Ascending aorta (tissue), 2 donors: Measurements from ENCODE around the gene RPGR. TPM values are rescaled to one million over a fixed set of nuclear protein-coding genes. Genes with fewer than 3 reads are reported as not detected.

Experiments used
- DNase-seq, 2 donors: peaks; one replicate each; pipeline ENCODE4 v3.0.0-alpha.2; 2019; ENCODE audit warnings: low spot score in 2 of 2
- H3K27ac ChIP-seq, 2 donors: fragments of 200-600 bp; sonication (generic); one replicate each; pipeline ENCODE4 v1.5.1; 2016 to 2017; ENCODE audit warnings: mild to moderate bottlenecking in 1 of 2
- H3K27me3 ChIP-seq: fragments of 200-600 bp; sonication (generic); one replicate; pipeline ENCODE4 v1.5.1; 2017
- H3K36me3 ChIP-seq, 2 donors: fragments of 200-600 bp; sonication (generic); one replicate each; pipeline ENCODE4 v1.5.1; 2016
- H3K4me1 ChIP-seq, 2 donors: fragments of 200-600 bp; sonication (generic); one replicate each; pipeline ENCODE4 v1.5.1; 2016 to 2017; ENCODE audit warnings: mild to moderate bottlenecking in 1 of 2
- H3K4me3 ChIP-seq, 2 donors: fragments of 200-600 bp; sonication (generic); one replicate each; pipeline ENCODE4 v1.5.1; 2016 to 2017; ENCODE audit warnings: mild to moderate bottlenecking in 1 of 2
- H3K9me3 ChIP-seq, 2 donors: fragments of 200-600 bp; sonication (generic); one replicate each; pipeline ENCODE4 v1.5.1; 2016
- intact Hi-C: fragments of 100-400 bp; cut with DNase I; formaldehyde crosslinking; loops from one replicate; pipeline ENCODE4 v1.15.1; 2023
- total RNA-seq: library from RNA; depleted of rRNA; stranded (reverse); fragments of >200 nt; gene quantifications from one replicate; pipeline ENCODE4 v1.1.0, GENCODE V29; 2016
- TF ChIP-seq, protein P1 (sequence below), 3 experiments: fragments of 200-600 bp in 2 of 3; fragments of 450-650 bp in 1 of 3; sonication (generic) in 2 of 3; IDR thresholded peaks; one replicate each; pipeline ENCODE4 v1.5.1; 2016 to 2019; ENCODE audit warnings: antibody characterized with exemption in 3 of 3, mild to moderate bottlenecking in 1 of 3, moderate library complexity in 1 of 3

RPGR gene
- total RNA-seq, 1 donor from 2014 or later = 12.0 TPM

DNA sequence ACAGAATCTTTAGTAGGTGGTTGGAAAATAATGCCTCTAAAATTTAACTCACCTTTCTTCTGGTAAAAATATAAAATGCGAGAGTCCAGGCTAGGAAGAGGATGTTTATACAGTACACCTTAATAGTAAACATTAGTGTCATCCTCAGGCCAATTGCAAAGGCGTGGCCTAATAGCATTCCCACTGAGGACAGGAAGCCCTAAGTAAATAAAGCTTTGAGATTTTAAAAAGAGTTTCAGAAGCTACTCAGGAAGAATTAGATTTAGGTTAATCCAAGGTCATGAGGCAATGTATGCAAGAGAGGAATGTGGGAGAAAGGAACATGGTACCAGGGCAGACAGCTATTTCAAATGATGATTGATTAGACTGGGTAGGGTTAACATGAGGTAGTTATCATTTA lies 49.5 kb downstream of the RPGR start:
- H3K4me3 ChIP-seq = no peak overlapping the region
- no peaks in the 10 kb centered on the region for H3K36me3 ChIP-seq
- H3K27ac ChIP-seq = no peak overlapping the region
- no peak for DNase-seq
- H3K4me1 ChIP-seq = no peaks in the 10 kb centered on the region
- H3K9me3 ChIP-seq = no peaks in the 10 kb centered on the region
- H3K27me3 ChIP-seq = no peaks in the 10 kb centered on the region
- intact Hi-C loops = no loop called here
- TF ChIP-seq, protein P1, sequence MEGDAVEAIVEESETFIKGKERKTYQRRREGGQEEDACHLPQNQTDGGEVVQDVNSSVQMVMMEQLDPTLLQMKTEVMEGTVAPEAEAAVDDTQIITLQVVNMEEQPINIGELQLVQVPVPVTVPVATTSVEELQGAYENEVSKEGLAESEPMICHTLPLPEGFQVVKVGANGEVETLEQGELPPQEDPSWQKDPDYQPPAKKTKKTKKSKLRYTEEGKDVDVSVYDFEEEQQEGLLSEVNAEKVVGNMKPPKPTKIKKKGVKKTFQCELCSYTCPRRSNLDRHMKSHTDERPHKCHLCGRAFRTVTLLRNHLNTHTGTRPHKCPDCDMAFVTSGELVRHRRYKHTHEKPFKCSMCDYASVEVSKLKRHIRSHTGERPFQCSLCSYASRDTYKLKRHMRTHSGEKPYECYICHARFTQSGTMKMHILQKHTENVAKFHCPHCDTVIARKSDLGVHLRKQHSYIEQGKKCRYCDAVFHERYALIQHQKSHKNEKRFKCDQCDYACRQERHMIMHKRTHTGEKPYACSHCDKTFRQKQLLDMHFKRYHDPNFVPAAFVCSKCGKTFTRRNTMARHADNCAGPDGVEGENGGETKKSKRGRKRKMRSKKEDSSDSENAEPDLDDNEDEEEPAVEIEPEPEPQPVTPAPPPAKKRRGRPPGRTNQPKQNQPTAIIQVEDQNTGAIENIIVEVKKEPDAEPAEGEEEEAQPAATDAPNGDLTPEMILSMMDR (IDR thresholded peaks at IDR 0.05) = no peak

DNA sequence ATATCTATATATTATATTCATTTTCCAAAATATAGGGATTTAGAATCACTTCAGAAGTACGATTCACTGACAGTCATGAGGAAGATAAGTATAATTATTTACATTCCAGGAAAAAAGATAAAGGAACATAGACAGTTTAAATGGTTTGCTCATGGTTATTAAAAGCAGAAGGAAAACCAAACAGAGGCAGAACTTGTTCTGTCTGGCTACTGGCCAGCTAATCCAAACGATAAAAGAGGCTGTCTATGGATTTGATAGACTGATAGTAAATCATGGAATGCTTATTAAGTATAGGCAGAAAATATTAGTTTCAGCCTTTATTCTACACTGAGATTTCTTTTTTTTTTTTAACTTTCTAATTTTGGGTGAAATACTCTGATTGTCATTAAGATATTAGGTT lies 50.2 kb downstream of the RPGR start:
- Histone ChIP-seq H3K27me3 (no peaks in the 10 kb centered on the region), H3K4me1 (no peaks in the 10 kb centered on the region), H3K36me3 (no peaks in the 10 kb centered on the region), H3K4me3 (no peak overlapping the region), H3K9me3 (no peaks in the 10 kb centered on the region), H3K27ac (no peak overlapping the region)
- DNase-seq = no peak
- intact Hi-C loops = no loop called here
- TF ChIP-seq, protein P1 (IDR thresholded peaks at IDR 0.05) = no peak

- no peak for DNase-seq
- intact Hi-C loops = no loop called here
- no peak overlapping the region for H3K4me3 ChIP-seq
Observed at GRCh38 chrX:38276089-38276488, 51.2 kb downstream of the RPGR start.

DNA sequence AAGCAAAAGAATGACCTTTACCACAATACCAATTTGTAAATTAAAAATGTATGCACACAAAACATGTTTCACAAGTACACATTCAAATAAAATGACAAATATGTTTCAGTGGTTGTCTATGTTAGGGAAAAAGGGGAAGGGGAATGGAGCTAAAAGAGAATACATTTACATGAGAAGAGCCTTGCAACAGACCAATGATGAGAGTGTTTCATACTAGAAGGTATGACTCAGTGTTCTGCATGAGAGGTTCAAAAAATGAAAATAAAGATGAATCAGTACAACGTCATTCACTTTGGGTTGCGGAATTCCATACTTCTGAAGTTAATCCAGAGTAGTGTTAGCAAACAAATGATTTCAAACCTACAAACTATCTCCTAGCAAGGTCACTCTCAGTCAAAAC lies 51.7 kb downstream of the RPGR start:
- TF ChIP-seq, protein P1 (IDR thresholded peaks at IDR 0.05) = no peak
- H3K36me3 ChIP-seq = no peaks in the 10 kb centered on the region
- no peaks in the 10 kb centered on the region for H3K4me1 ChIP-seq
- H3K9me3 ChIP-seq = no peaks in the 10 kb centered on the region
- no peak overlapping the region for H3K4me3 ChIP-seq
- H3K27me3 ChIP-seq = no peaks in the 10 kb centered on the region
- intact Hi-C loops = no loop called here
- no peak overlapping the region for H3K27ac ChIP-seq
- DNase-seq = no peak

More at GRCh38 chrX:38276089-38276488, 51.2 kb downstream of the RPGR start:
- Histone ChIP-seq H3K27me3 (no peaks in the 10 kb centered on the region), H3K36me3 (no peaks in the 10 kb centered on the region), H3K4me1 (no peaks in the 10 kb centered on the region), H3K27ac (no peak overlapping the region), H3K9me3 (no peaks in the 10 kb centered on the region)
- TF ChIP-seq, protein P1 (IDR thresholded peaks at IDR 0.05) = no peak

DNA sequence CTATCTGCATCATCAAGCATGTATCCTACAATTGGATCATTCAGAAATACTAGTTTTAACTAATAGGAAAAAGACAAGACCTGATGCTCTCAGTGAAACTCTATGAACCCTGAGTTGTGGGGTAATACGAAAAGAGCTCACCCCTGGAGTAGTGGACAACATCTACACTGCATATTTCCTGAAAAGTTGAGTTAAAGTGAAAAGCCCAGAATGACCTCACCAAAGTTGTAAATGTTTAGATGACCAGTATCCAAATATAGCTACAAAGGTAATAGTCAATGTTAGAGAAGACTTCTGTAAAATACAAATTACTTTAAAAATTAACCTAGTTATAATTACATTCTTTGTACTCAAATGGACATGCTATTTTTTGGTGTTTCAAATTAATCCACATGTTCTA lies 53.9 kb downstream of the RPGR start:
- H3K9me3 ChIP-seq = no peaks in the 10 kb centered on the region
- DNase-seq = no peak
- intact Hi-C loops = no loop called here
- no peaks in the 10 kb centered on the region for H3K4me1 ChIP-seq
- H3K27me3 ChIP-seq = no peaks in the 10 kb centered on the region
- no peak overlapping the region for H3K4me3 ChIP-seq
- TF ChIP-seq, protein P1 (IDR thresholded peaks at IDR 0.05) = no peak
- no peaks in the 10 kb centered on the region for H3K36me3 ChIP-seq
- no peak overlapping the region for H3K27ac ChIP-seq

- no peak overlapping the region for H3K27ac ChIP-seq
- TF ChIP-seq, protein P1 (IDR thresholded peaks at IDR 0.05) = no peak
- no peaks in the 10 kb centered on the region for H3K27me3 ChIP-seq
- no peaks in the 10 kb centered on the region for H3K9me3 ChIP-seq
- H3K4me1 ChIP-seq = no peaks in the 10 kb centered on the region
- no peak for DNase-seq
- no peaks in the 10 kb centered on the region for H3K36me3 ChIP-seq
- intact Hi-C loops = no loop called here
- no peak overlapping the region for H3K4me3 ChIP-seq
Observed at GRCh38 chrX:38271154-38271716, 56.1 kb downstream of the RPGR start.
